SH-SY5Y (cell line): ENCODE measurements around the gene MFGE8.

Experiments
- GATA2 ChIP-seq: IDR thresholded peaks from 2 replicates; pipeline ENCODE4 v1.6.1; 2011; ENCODE audit warnings: mild to moderate bottlenecking, low read depth, low read length
- GATA3 ChIP-seq: IDR thresholded peaks from 2 replicates; pipeline ENCODE4 v1.6.1; 2011; ENCODE audit warnings: low read depth, mild to moderate bottlenecking, low read length, moderate library complexity

GRCh38 chr15:88858934-88859333 is 54.2 kb downstream of the MFGE8 start:
- no peak for TF ChIP-seq GATA2
- no peak for TF ChIP-seq GATA3
